AML-193 (cell line): ENCODE results near the gene SKP1.

Source experiments
- DNase-seq, 2 experiments: peaks; one replicate each; lab custom pipeline; 2025; lab: John Stamatoyannopoulos, UW

The SKP1 gene

GRCh38 chr5:134113902-134114875, 62.6 kb downstream of the SKP1 start, which contains the start of gene TCF7:
Gene TCF7, plus strand, starts transcription at chr5:134114681. Its CDS starts 226 bp downstream, at chr5:134114907.
- no peak for DNase-seq

- no peak for DNase-seq
Observed at GRCh38 chr5:134113363-134113889, 63.3 kb downstream of the SKP1 start.

GRCh38 chr5:134112726-134113362, 63.9 kb downstream of the SKP1 start:
- no peak for DNase-seq

DNA sequence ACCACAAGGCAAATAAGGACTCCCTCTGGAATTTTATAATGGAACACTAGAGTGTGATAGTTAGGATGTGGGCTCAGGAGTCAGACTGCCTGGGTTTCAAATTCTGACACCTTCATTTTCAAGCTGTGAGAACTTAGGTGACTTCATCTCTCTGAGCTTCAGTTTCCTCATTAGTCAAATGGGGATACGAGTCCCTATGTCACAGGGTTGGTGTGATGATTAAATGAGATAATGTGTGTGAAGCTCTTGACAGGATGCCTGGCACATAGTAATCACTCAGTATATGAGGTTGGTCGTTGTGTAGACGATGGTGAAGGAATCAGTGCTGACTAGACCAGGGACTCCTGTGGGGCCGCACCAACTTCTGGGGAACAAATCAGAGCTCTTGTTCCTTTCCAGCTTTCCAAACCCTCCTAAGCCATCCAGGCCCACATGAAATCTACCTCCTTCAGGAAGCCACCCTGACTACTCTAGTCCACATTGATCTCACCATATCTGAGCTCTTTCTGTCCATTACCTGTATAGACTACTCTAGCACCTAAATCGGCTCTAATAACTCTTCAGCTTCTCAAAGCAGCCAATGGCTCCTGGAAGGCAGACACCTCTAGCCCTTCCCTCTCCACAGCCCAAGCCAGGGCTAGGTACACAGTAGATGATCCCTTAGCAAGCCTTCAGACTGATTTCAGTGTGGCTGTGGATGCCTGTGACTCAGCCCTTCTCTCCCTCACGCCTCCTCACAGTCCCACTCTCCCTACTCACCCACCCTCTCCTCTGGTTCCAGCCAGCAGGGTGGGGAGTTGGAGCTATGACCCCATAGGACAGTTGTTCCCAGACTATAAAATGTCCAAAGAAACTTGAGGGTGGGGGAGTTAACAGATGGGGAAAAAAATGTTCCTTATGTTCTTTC, 64.8 kb downstream of the SKP1 start:
- no peak for DNase-seq

DNA sequence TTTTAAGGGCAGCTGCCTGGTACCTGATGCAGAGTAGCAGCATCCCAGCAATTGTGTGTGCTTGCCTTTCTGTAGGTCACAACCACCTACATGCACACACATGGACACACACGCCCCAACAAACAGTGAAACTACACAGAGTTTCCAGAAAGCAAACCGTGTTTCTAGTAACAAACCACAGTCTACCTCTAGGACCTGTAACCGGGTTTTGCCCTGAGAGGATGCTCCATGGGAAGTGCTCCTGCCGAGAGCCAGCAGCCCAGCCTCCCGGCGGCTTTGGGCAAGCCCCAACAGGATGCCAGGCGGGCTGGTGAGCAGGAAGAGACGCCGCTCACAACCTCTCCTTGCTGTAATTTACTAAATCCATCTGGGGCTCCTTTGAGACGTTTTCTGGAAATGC, 66.4 kb downstream of the SKP1 start:
- no peak for DNase-seq

- DNase-seq, result no peak
Observed at GRCh38 chr5:134107779-134108178, 69.0 kb downstream of the SKP1 start.

- DNase-seq, result no peak
Observed at GRCh38 chr5:134106991-134107701, 69.6 kb downstream of the SKP1 start.

GRCh38 chr5:134103998-134104654, 72.6 kb downstream of the SKP1 start:
- DNase-seq, result no peak

DNA sequence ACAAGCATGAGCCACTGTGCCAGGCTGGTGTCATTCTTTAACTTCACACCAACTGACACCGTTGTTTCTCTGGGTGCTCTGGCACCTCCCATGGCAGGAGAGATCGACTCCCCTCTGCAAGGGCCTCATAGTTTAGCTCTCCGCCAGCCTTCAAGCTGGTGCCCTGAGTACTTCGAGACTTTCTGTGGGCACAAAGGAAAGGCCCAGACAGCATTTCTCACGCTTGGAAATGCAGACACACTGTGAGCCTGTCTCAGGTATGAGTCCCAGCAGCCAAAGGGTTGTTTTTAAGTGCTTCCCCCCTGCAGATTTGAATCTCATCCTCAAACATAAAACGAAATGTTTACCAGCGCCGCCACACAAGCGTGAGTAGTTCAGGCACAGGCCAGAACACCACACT, 73.4 kb downstream of the SKP1 start:
- DNase-seq, result no peak

- DNase-seq, result peak; percentile 27 to 36
Observed at GRCh38 chr5:134101686-134102439, 74.9 kb downstream of the SKP1 start.

DNA sequence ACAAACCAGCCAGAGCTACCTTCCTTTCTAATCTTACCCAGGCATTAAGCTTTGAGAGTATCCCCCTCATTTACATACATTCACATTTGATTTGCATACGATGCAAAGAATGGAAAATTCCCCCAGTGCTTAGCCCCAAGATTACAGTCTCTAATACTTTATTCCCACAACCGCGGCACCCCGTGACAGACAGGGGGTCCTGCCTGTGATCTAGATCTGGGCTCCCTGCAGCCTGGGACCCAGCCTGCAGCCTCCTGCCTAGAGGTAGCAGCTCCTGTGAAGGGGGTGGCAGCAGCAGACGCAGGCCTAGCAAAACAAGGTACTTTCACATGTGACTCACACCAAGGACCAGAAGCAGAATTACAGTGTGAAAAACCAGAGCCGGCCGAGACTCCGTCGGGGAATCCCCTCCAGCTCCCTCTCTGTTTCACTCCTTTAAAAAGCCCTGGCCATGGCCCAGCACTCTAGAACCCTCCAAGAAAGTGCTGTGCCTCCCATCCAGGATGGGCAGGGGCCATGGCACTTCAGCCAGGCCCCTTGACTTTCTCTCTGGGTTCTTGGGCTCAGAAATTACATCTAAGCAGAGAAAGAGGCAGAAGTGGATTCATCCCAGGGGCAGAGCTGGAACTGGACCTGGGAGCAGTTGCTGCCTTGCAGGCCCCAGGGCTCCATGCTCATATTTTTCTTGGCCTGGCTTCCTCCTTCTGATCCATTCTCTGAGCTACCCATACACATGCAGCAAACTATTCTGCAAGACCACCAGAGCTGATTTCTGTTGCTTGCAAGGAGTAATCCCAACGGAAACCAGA, 76.3 kb downstream of the SKP1 start:
- no peak for DNase-seq

DNA sequence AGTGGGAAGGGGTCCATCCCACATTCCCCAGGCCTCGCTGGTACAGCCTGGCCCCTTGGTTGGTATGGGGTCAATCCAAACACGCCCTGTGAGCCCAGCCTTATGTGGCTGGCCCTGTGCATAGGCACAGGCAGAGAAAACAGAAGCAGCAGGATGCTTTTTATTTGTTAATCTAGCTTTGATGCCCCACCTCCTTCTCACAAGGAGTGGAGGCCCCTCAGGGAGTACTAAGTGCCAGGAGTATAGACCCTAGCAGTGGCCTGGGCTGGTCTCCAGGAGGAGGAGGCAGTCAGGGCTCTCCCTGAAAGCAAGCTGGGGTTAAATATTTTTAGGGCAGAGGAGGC, 76.8 kb downstream of the SKP1 start:
- no peak for DNase-seq

GRCh38 chr5:134099288-134099872, 77.4 kb downstream of the SKP1 start:
- no peak for DNase-seq
